Upper lobe of left lung (tissue), 6 donors: ENCODE results near the gene NXNL2. TPM values are rescaled to one million over a fixed set of nuclear protein-coding genes. Genes with fewer than 3 reads are reported as not detected.

Experiments used
- ATAC-seq, 2 donors: fragments of 200-7000 bp; cut with Tn5 transposase; one replicate each; pipeline ENCODE4 v1.9.1; 2022; ENCODE audit warnings: mild to moderate bottlenecking in 2 of 2, moderate library complexity in 2 of 2; ENCODE audit not compliant: low FRiP score in 2 of 2
- DNase-seq, 2 donors: peaks; one replicate each; pipeline ENCODE4 v3.0.0-alpha.2; 2019 to 2020
- H3K27ac ChIP-seq, 4 donors: fragments of 200-600 bp; sonication (generic); one replicate each; pipeline ENCODE4 v1.5.1; 2016 to 2019
- H3K27me3 ChIP-seq, 4 donors: fragments of 200-600 bp; sonication (generic); one replicate each; pipeline ENCODE4 v1.5.1; 2017 to 2019
- H3K36me3 ChIP-seq, 4 donors: fragments of 200-600 bp; sonication (generic); one replicate each; pipeline ENCODE4 v1.5.1; 2016 to 2019
- H3K4me1 ChIP-seq, 4 donors: fragments of 200-600 bp; sonication (generic); one replicate each; pipeline ENCODE4 v1.5.1; 2018 to 2019
- H3K4me3 ChIP-seq, 4 donors: fragments of 200-600 bp; sonication (generic); one replicate each; pipeline ENCODE4 v1.5.1; 2017 to 2019; ENCODE audit warnings: mild to moderate bottlenecking in 2 of 4, moderate library complexity in 1 of 4
- H3K9me3 ChIP-seq, 4 donors: fragments of 200-600 bp; sonication (generic); one replicate each; pipeline ENCODE4 v1.5.1; 2018 to 2019
- CTCF ChIP-seq, 6 experiments: fragments of 450-650 bp in 4 of 6; fragments of 200-600 bp in 2 of 6; sonication (generic) in 2 of 6; IDR thresholded peaks; one replicate each; pipeline ENCODE4 v1.5.1; 2016 to 2019; ENCODE audit warnings: antibody characterized with exemption in 6 of 6
- EP300 ChIP-seq, 4 donors: sonication (generic); formaldehyde crosslinking; IDR thresholded peaks; one replicate each; pipeline ENCODE4 v1.5.1; 2017; ENCODE audit warnings: antibody characterized with exemption in 4 of 4, control low read depth in 2 of 4
- POLR2A ChIP-seq, 4 donors: fragments of 450-650 bp; IDR thresholded peaks; one replicate each; pipeline ENCODE4 v1.5.1; 2016 to 2017; ENCODE audit warnings: antibody characterized with exemption in 4 of 4, mild to moderate bottlenecking in 2 of 4
- POLR2AphosphoS5 ChIP-seq, 2 donors: sonication (generic); formaldehyde crosslinking; IDR thresholded peaks; one replicate each; pipeline ENCODE4 v1.5.1; 2017; ENCODE audit warnings: antibody characterized with exemption in 2 of 2
- WGBS, 2 donors: methylation state at CpG; one replicate each; pipeline ENCODE4 v1.1.5; 2017 to 2018; 5-methylcytosine and 5-hydroxymethylcytosine counted together
- total RNA-seq, 6 donors: library from RNA; depleted of rRNA in 4 of 6; stranded (reverse); fragments of >200 nt in 4 of 6; gene quantifications; one replicate each; pipeline versions ENCODE4 v1.1.0 to v1.2.1, GENCODE V29; 2016 to 2021
- donor health status: DM: no; HTN: no; CAD: no; lungs with moderate emphysema.
- donor health status: DM: no; HTN: yes; CAD: no; lungs with severe emphysema.

Gene NXNL2
- total RNA-seq, 6 donors from 2014 or later, result 0.37 to 4.2 (median 0.97) TPM; not detected in 2

GRCh38 chr9:88540251-88540763 is 5.3 kb downstream of the NXNL2 start:
- TF ChIP-seq POLR2AphosphoS5 (IDR thresholded peaks at IDR 0.05), result no peak
- TF ChIP-seq EP300 (IDR thresholded peaks at IDR 0.05), result no peak
- TF ChIP-seq POLR2A (IDR thresholded peaks at IDR 0.05), result no peak
- WGBS, 2 donors, result 93 to 97% methylated on average over 8 to 10 of the region's 10 CpGs
- ATAC-seq, result no peak

GRCh38 chr9:88544245-88544644 is 9.3 kb downstream of the NXNL2 start:
- no peak overlapping the region for H3K4me3 ChIP-seq
- no peak overlapping the region for H3K27ac ChIP-seq
- peak in 1 of 2 donors; percentile 8 for TF ChIP-seq POLR2AphosphoS5 (IDR thresholded peaks at IDR 0.05)
- no peak for TF ChIP-seq POLR2A (IDR thresholded peaks at IDR 0.05)
- 43 to 51% methylated on average over 11 of the region's 11 CpGs for WGBS, 2 donors
- ATAC-seq (no peak), DNase-seq (no peak)
- H3K9me3 ChIP-seq, result no peaks in the 10 kb centered on the region
- H3K36me3 ChIP-seq, result no peaks in the 10 kb centered on the region
- peaks cover 0 to 3% (median 0%) of the 10 kb centered on the region in 4 donors for H3K4me1 ChIP-seq
- H3K27me3 ChIP-seq, result no peaks in the 10 kb centered on the region

More at GRCh38 chr9:88540251-88540763, 5.3 kb downstream of the NXNL2 start:
- Histone ChIP-seq H3K4me1 (peaks cover 8 to 9% (median 9%) of the 10 kb centered on the region in 4 donors), H3K27ac (no peak overlapping the region), H3K4me3 (no peak overlapping the region), H3K36me3 (no peaks in the 10 kb centered on the region), H3K9me3 (no peaks in the 10 kb centered on the region), H3K27me3 (peaks cover 0 to 9% (median 0%) of the 10 kb centered on the region in 4 donors)
- DNase-seq, result no peak

GRCh38 chr9:88551546-88552137 is 16.7 kb downstream of the NXNL2 start:
- no peak for TF ChIP-seq POLR2AphosphoS5 (IDR thresholded peaks at IDR 0.05)
- no peak for TF ChIP-seq EP300 (IDR thresholded peaks at IDR 0.05)
- TF ChIP-seq CTCF (IDR thresholded peaks at IDR 0.05), result no peak
- no peak for TF ChIP-seq POLR2A (IDR thresholded peaks at IDR 0.05)
- DNase-seq (no peak), ATAC-seq (no peak)
- Histone ChIP-seq H3K4me1 (no peaks in the 10 kb centered on the region), H3K27me3 (no peaks in the 10 kb centered on the region), H3K36me3 (no peaks in the 10 kb centered on the region), H3K27ac (no peak overlapping the region), H3K9me3 (no peaks in the 10 kb centered on the region), H3K4me3 (no peak overlapping the region)
- WGBS, 2 donors, result 44 to 61% methylated on average over 2 of the region's 2 CpGs

- no peak for DNase-seq
- 82 to 90% methylated on average over 3 of the region's 3 CpGs for WGBS, 2 donors
- Histone ChIP-seq H3K9me3 (no peaks in the 10 kb centered on the region), H3K4me3 (no peak overlapping the region), H3K27ac (no peak overlapping the region), H3K27me3 (no peaks in the 10 kb centered on the region), H3K36me3 (no peaks in the 10 kb centered on the region), H3K4me1 (no peaks in the 10 kb centered on the region)
- no peak for ATAC-seq
- TF ChIP-seq CTCF (IDR thresholded peaks at IDR 0.05) (no peak), POLR2AphosphoS5 (IDR thresholded peaks at IDR 0.05) (no peak), EP300 (IDR thresholded peaks at IDR 0.05) (no peak), POLR2A (IDR thresholded peaks at IDR 0.05) (no peak)
Observed at GRCh38 chr9:88553350-88553749, 18.4 kb downstream of the NXNL2 start.

GRCh38 chr9:88555268-88555980 is 20.4 kb downstream of the NXNL2 start:
- Histone ChIP-seq H3K4me1 (no peaks in the 10 kb centered on the region), H3K27ac (no peak overlapping the region), H3K27me3 (no peaks in the 10 kb centered on the region), H3K9me3 (no peaks in the 10 kb centered on the region), H3K4me3 (no peak overlapping the region), H3K36me3 (no peaks in the 10 kb centered on the region)
- WGBS, 2 donors, result 75 to 80% methylated on average over 10 to 11 of the region's 12 CpGs
- ATAC-seq (no peak), DNase-seq (peak in 1 of 2 donors; percentile 47)
- TF ChIP-seq POLR2AphosphoS5 (IDR thresholded peaks at IDR 0.05) (no peak), CTCF (IDR thresholded peaks at IDR 0.05) (no peak), EP300 (IDR thresholded peaks at IDR 0.05) (no peak), POLR2A (IDR thresholded peaks at IDR 0.05) (no peak)
